Measurements from ENCODE around the gene CNR2.

Gene CNR2

GRCh38 chr1:23913212-23913880 lies at the start of gene CNR2:
Gene CNR2 (minus strand): TSS chr1:23913362. CDS start chr1:23875617, 37,745 bp downstream.
- no peak for DNase-seq

- peak; percentile 75 to 93 (median 90) for DNase-seq
Measured at GRCh38 chr1:23960291-23961020, 47.3 kb upstream of the CNR2 start.

GRCh38 chr1:23959461-23960290 lies 46.5 kb upstream of the CNR2 start, which contains the start of gene PNRC2:
Gene PNRC2 (plus strand): TSS chr1:23959828. CDS start chr1:23961458, 1,630 bp downstream.
- peak; percentile 98 for DNase-seq

GRCh38 chr1:23958810-23959460 lies 45.8 kb upstream of the CNR2 start:
- DNase-seq: peak; percentile 98 to 100 (median 99)

GRCh38 chr1:23958040-23958809 lies 45.1 kb upstream of the CNR2 start:
- peak; percentile 25 to 48 (median 36) for DNase-seq

GRCh38 chr1:23957096-23957495 lies 43.9 kb upstream of the CNR2 start:
- DNase-seq: no peak

- DNase-seq: no peak
Measured at GRCh38 chr1:23953020-23953419, 39.9 kb upstream of the CNR2 start.

- DNase-seq: no peak
Measured at GRCh38 chr1:23947366-23947765, 34.2 kb upstream of the CNR2 start.

GRCh38 chr1:23936481-23937176 lies 23.5 kb upstream of the CNR2 start:
- no peak for DNase-seq

GRCh38 chr1:23931491-23931880 lies 18.3 kb upstream of the CNR2 start:
- no peak for DNase-seq

GRCh38 chr1:23930861-23931490 lies 17.8 kb upstream of the CNR2 start:
- DNase-seq: peak; percentile 30 to 62 (median 49)

GRCh38 chr1:23930270-23930669 lies 17.1 kb upstream of the CNR2 start:
- DNase-seq: no peak

- DNase-seq: no peak
Measured at GRCh38 chr1:23928789-23929188, 15.6 kb upstream of the CNR2 start.

GRCh38 chr1:23927097-23927496 lies 13.9 kb upstream of the CNR2 start:
- no peak for DNase-seq

GRCh38 chr1:23925279-23925678 lies 12.1 kb upstream of the CNR2 start:
- DNase-seq: no peak

GRCh38 chr1:23924601-23925000 lies 11.4 kb upstream of the CNR2 start:
- no peak for DNase-seq

GRCh38 chr1:23923592-23924499 lies 10.7 kb upstream of the CNR2 start:
- no peak for DNase-seq

GRCh38 chr1:23922321-23922943 lies 9.3 kb upstream of the CNR2 start:
- no peak for DNase-seq

Data from suppressor macrophage treated with lipopolysaccharide for 1 hour (primary cell).